ENCODE data around the gene SSB.
"Not testable (repeated sequence)": the region's sequence is repeated elsewhere in the genome, so short reads cannot be mapped to it uniquely, and the experiment has no call there.

The SSB gene

GRCh38 chr2:169838743-169839489, 40.2 kb downstream of the SSB start:
- no peaks in the 10 kb centered on the region for H3K9me3 Mint-ChIP-seq (ENCODE audit: low read depth)
- no peak overlapping the region for H3K4me3 Mint-ChIP-seq
- H3K4me1 Mint-ChIP-seq (ENCODE audit: low read depth) = peaks cover 47% of the 10 kb centered on the region
- H3K36me3 Mint-ChIP-seq = peaks cover 5% of the 10 kb centered on the region
- no peaks in the 10 kb centered on the region for H3K27me3 Mint-ChIP-seq
- no peak overlapping the region for H3K27ac Mint-ChIP-seq

- Mint-ChIP-seq H3K4me1 (ENCODE audit: low read depth) (peaks cover 42% of the 10 kb centered on the region), H3K36me3 (peaks cover 5% of the 10 kb centered on the region), H3K27me3 (no peaks in the 10 kb centered on the region), H3K27ac (peak overlapping the region; percentile 61), H3K4me3 (no peak overlapping the region), H3K9me3 (ENCODE audit: low read depth) (no peaks in the 10 kb centered on the region)
These were observed 41.5 kb downstream of the SSB start for GRCh38 chr2:169839954-169840746.

- Mint-ChIP-seq H3K27ac (no peak overlapping the region), H3K27me3 (no peaks in the 10 kb centered on the region), H3K9me3 (ENCODE audit: low read depth) (no peaks in the 10 kb centered on the region), H3K4me3 (no peak overlapping the region), H3K4me1 (ENCODE audit: low read depth) (peaks cover 40% of the 10 kb centered on the region), H3K36me3 (peaks cover 5% of the 10 kb centered on the region)
These were observed 42.1 kb downstream of the SSB start for GRCh38 chr2:169840747-169841142.

GRCh38 chr2:169841625-169842024, 43.0 kb downstream of the SSB start:
- not testable (repeated sequence) for H3K4me3 Mint-ChIP-seq; H3K27ac Mint-ChIP-seq; H3K36me3 Mint-ChIP-seq; H3K9me3 Mint-ChIP-seq (ENCODE audit: low read depth); H3K27me3 Mint-ChIP-seq
- peaks cover 44% of the 10 kb centered on the region for H3K4me1 Mint-ChIP-seq (ENCODE audit: low read depth)

- H3K9me3 Mint-ChIP-seq (ENCODE audit: low read depth) = no peaks in the 10 kb centered on the region
- peaks cover 44% of the 10 kb centered on the region for H3K4me1 Mint-ChIP-seq (ENCODE audit: low read depth)
- H3K36me3 Mint-ChIP-seq = peaks cover 8% of the 10 kb centered on the region
- H3K27ac Mint-ChIP-seq = no peak overlapping the region
- H3K4me3 Mint-ChIP-seq = no peak overlapping the region
- H3K27me3 Mint-ChIP-seq = no peaks in the 10 kb centered on the region
These were observed 46.3 kb downstream of the SSB start for GRCh38 chr2:169845016-169845415.

GRCh38 chr2:169848959-169849693, 50.5 kb downstream of the SSB start:
- peaks cover 12% of the 10 kb centered on the region for H3K36me3 Mint-ChIP-seq
- peaks cover 48% of the 10 kb centered on the region for H3K4me1 Mint-ChIP-seq (ENCODE audit: low read depth)
- not testable (repeated sequence) for H3K4me3 Mint-ChIP-seq; H3K27ac Mint-ChIP-seq; H3K27me3 Mint-ChIP-seq; H3K9me3 Mint-ChIP-seq (ENCODE audit: low read depth)

- H3K27ac Mint-ChIP-seq = no peak overlapping the region
- no peaks in the 10 kb centered on the region for H3K9me3 Mint-ChIP-seq (ENCODE audit: low read depth)
- H3K4me1 Mint-ChIP-seq (ENCODE audit: low read depth) = peaks cover 45% of the 10 kb centered on the region
These were observed 51.0 kb downstream of the SSB start for GRCh38 chr2:169849710-169850109.

GRCh38 chr2:169853041-169853668, 54.5 kb downstream of the SSB start:
- H3K36me3 Mint-ChIP-seq = peaks cover 9% of the 10 kb centered on the region
- no peaks in the 10 kb centered on the region for H3K27me3 Mint-ChIP-seq
- peaks cover 28% of the 10 kb centered on the region for H3K4me1 Mint-ChIP-seq (ENCODE audit: low read depth)
- no peak overlapping the region for H3K27ac Mint-ChIP-seq
- H3K4me3 Mint-ChIP-seq = no peak overlapping the region
- H3K9me3 Mint-ChIP-seq (ENCODE audit: low read depth) = no peaks in the 10 kb centered on the region

More at GRCh38 chr2:169849710-169850109, 51.0 kb downstream of the SSB start:
- Mint-ChIP-seq H3K36me3 (peaks cover 12% of the 10 kb centered on the region), H3K27me3 (no peaks in the 10 kb centered on the region), H3K4me3 (no peak overlapping the region)

GRCh38 chr2:169855281-169856258, 56.9 kb downstream of the SSB start:
- H3K27ac Mint-ChIP-seq; H3K9me3 Mint-ChIP-seq (ENCODE audit: low read depth); H3K4me3 Mint-ChIP-seq; H3K27me3 Mint-ChIP-seq: not testable (repeated sequence)
- H3K4me1 Mint-ChIP-seq (ENCODE audit: low read depth) = peaks cover 26% of the 10 kb centered on the region
- H3K36me3 Mint-ChIP-seq = peaks cover 17% of the 10 kb centered on the region

- Mint-ChIP-seq H3K9me3 (ENCODE audit: low read depth) (no peaks in the 10 kb centered on the region), H3K27me3 (no peaks in the 10 kb centered on the region), H3K4me3 (no peak overlapping the region), H3K4me1 (ENCODE audit: low read depth) (peaks cover 34% of the 10 kb centered on the region), H3K27ac (no peak overlapping the region), H3K36me3 (peaks cover 13% of the 10 kb centered on the region)
These were observed 60.8 kb downstream of the SSB start for GRCh38 chr2:169859423-169859822.

- Mint-ChIP-seq H3K36me3 (peaks cover 13% of the 10 kb centered on the region), H3K27ac (no peak overlapping the region), H3K9me3 (ENCODE audit: low read depth) (no peaks in the 10 kb centered on the region), H3K4me1 (ENCODE audit: low read depth) (peaks cover 35% of the 10 kb centered on the region), H3K4me3 (no peak overlapping the region), H3K27me3 (no peaks in the 10 kb centered on the region)
These were observed 61.5 kb downstream of the SSB start for GRCh38 chr2:169860149-169860548.

Data from activated naive CD8-positive, alpha-beta T cell (primary cell).